Vagina (tissue), 2 donors: Measurements from ENCODE around the gene GNE. TPM values are rescaled to one million over a fixed set of nuclear protein-coding genes. Genes with fewer than 3 reads are reported as not detected.

Experiments used
- DNase-seq, 2 donors: peaks; one replicate each; pipeline ENCODE4 v3.0.0-alpha.2; 2017; ENCODE audit errors: extremely low spot score in 2 of 2
- H3K27ac ChIP-seq: fragments of 200-600 bp; sonication (generic); one replicate; pipeline ENCODE4 v1.5.1; 2019
- H3K27me3 ChIP-seq: fragments of 200-600 bp; sonication (generic); one replicate; pipeline ENCODE4 v1.5.1; 2019
- H3K36me3 ChIP-seq, 2 donors: fragments of 200-600 bp; sonication (generic); one replicate each; pipeline ENCODE4 v1.5.1; 2017 to 2019
- H3K4me1 ChIP-seq: fragments of 200-600 bp; sonication (generic); one replicate; pipeline ENCODE4 v1.5.1; 2019
- H3K4me3 ChIP-seq, 2 donors: fragments of 200-600 bp; sonication (generic); 1 replicate in 1 of 2; 2 replicates in 1 of 2; pipeline ENCODE4 v1.5.1; 2016 to 2019
- H3K9me3 ChIP-seq: fragments of 200-600 bp; sonication (generic); one replicate; pipeline ENCODE4 v1.5.1; 2019
- POLR2A ChIP-seq, 2 donors: fragments of 450-650 bp; IDR thresholded peaks; one replicate each; pipeline ENCODE4 v1.6.1; 2017; ENCODE audit warnings: antibody characterized with exemption in 2 of 2, mild to moderate bottlenecking in 2 of 2, moderate library complexity in 2 of 2
- POLR2AphosphoS5 ChIP-seq, 2 donors: sonication (generic); formaldehyde crosslinking; IDR thresholded peaks; one replicate each; pipeline ENCODE4 v1.9.0; 2017; ENCODE audit warnings: antibody characterized with exemption in 2 of 2, mild to moderate bottlenecking in 2 of 2, low read depth in 1 of 2; ENCODE audit not compliant: insufficient read depth in 1 of 2
- intact Hi-C: fragments of 100-400 bp; cut with DNase I; formaldehyde crosslinking; loops from one replicate; pipeline ENCODE4 v1.15.1; 2023
- total RNA-seq: library from RNA; depleted of rRNA; stranded (reverse); fragments of >200 nt; gene quantifications from one replicate; pipeline ENCODE4 v1.2.3, GENCODE V29; 2016
- TF ChIP-seq, protein P1 (sequence below), 3 experiments: fragments of 450-650 bp in 2 of 3; fragments of 200-600 bp in 1 of 3; sonication (generic) in 1 of 3; IDR thresholded peaks; one replicate each; pipeline ENCODE4 v1.5.1; 2017 to 2019; ENCODE audit warnings: antibody characterized with exemption in 3 of 3, mild to moderate bottlenecking in 2 of 3, moderate library complexity in 2 of 3

The GNE gene
- total RNA-seq, 1 donor from 2014 or later, result 16.0 TPM

DNA sequence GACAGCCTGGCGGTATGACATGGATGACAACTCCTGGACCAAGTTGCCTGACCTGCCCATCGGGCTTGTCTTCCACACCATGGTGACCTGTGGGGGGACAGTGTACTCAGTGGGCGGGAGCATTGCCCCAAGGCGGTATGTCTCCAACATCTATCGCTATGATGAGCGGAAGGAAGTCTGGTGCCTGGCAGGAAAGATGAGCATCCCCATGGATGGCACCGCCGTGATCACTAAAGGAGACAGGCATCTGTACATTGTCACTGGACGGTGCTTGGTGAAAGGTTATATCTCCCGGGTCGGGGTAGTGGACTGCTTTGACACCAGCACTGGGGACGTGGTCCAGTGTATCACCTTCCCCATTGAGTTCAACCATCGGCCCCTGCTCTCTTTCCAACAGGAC, 87.7 kb downstream of the GNE start:
- H3K36me3 ChIP-seq, result no peaks in the 10 kb centered on the region
- H3K9me3 ChIP-seq, result no peaks in the 10 kb centered on the region
- DNase-seq, result no peak
- H3K4me3 ChIP-seq, result no peak overlapping the region
- H3K27ac ChIP-seq, result no peak overlapping the region
- TF ChIP-seq, protein P1, sequence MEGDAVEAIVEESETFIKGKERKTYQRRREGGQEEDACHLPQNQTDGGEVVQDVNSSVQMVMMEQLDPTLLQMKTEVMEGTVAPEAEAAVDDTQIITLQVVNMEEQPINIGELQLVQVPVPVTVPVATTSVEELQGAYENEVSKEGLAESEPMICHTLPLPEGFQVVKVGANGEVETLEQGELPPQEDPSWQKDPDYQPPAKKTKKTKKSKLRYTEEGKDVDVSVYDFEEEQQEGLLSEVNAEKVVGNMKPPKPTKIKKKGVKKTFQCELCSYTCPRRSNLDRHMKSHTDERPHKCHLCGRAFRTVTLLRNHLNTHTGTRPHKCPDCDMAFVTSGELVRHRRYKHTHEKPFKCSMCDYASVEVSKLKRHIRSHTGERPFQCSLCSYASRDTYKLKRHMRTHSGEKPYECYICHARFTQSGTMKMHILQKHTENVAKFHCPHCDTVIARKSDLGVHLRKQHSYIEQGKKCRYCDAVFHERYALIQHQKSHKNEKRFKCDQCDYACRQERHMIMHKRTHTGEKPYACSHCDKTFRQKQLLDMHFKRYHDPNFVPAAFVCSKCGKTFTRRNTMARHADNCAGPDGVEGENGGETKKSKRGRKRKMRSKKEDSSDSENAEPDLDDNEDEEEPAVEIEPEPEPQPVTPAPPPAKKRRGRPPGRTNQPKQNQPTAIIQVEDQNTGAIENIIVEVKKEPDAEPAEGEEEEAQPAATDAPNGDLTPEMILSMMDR (IDR thresholded peaks at IDR 0.05), result no peak
- TF ChIP-seq POLR2AphosphoS5 (IDR thresholded peaks at IDR 0.05; ENCODE audit: insufficient read depth in 1 of 2, low read depth in 1 of 2) (no peak), POLR2A (IDR thresholded peaks at IDR 0.05) (no peak)
- no peaks in the 10 kb centered on the region for H3K27me3 ChIP-seq
- peaks cover 13% of the 10 kb centered on the region for H3K4me1 ChIP-seq
- intact Hi-C loops, result loop anchor here (5.0 kb wide), 1 partner anchor 43 kb away; no protein-coding TSS in a partner anchor

DNA sequence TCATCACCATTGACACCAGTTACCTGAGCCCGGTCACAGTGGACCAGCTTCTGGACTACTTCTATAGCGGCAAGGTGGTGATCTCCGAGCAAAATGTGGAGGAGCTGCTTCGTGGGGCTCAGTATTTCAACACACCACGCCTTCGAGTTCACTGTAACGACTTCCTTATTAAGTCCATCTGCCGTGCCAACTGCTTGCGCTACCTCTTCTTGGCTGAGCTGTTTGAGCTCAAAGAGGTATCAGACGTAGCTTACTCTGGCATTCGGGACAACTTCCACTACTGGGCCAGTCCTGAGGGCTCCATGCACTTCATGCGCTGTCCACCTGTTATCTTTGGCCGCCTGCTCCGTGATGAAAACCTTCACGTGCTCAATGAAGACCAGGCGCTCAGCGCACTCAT, 88.5 kb downstream of the GNE start:
- Histone ChIP-seq H3K9me3 (no peaks in the 10 kb centered on the region), H3K4me1 (peaks cover 14% of the 10 kb centered on the region), H3K36me3 (no peaks in the 10 kb centered on the region), H3K4me3 (no peak overlapping the region), H3K27me3 (no peaks in the 10 kb centered on the region), H3K27ac (no peak overlapping the region)
- intact Hi-C loops, result loop anchor here (5.0 kb wide), 1 partner anchor 42 kb away; no protein-coding TSS in a partner anchor
- no peak for DNase-seq
- no peak for TF ChIP-seq POLR2A (IDR thresholded peaks at IDR 0.05)
- no peak for TF ChIP-seq POLR2AphosphoS5 (IDR thresholded peaks at IDR 0.05; ENCODE audit: insufficient read depth in 1 of 2, low read depth in 1 of 2)
- TF ChIP-seq, protein P1 (IDR thresholded peaks at IDR 0.05), result no peak

DNA sequence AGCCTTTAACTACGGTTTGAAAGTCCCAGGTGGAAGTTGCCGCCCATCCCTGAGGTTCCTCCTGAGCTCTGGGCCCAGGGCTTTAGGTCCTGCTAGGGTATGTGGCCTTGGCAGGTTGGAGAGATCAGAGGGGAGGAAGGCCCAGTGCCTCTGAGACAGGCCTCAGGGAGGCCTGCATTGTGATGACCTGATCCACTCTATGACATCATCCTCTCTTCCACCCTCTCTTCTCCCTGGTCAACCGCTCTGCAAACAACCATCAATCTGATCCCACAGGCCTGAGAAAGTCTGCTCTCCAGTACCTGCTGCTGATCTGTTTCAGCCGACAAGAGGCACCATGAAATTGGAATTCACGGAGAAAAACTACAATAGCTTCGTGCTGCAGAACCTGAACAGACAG, 89.1 kb downstream of the GNE start, which contains the start of gene CCIN:
TSS of gene CCIN (plus strand) at position 223 of the 400 bp plus-strand sequence. CDS start at position 338, 115 bp downstream.
- intact Hi-C loops, result no loop called here
- no peak for DNase-seq
- Histone ChIP-seq H3K27me3 (no peaks in the 10 kb centered on the region), H3K9me3 (no peaks in the 10 kb centered on the region), H3K4me1 (peaks cover 17% of the 10 kb centered on the region), H3K27ac (no peak within 1 kb of the TSS), H3K36me3 (no peaks in the 10 kb centered on the region), H3K4me3 (no peak within 1 kb of the TSS)
- TF ChIP-seq POLR2AphosphoS5 (IDR thresholded peaks at IDR 0.05; ENCODE audit: insufficient read depth in 1 of 2, low read depth in 1 of 2), result no peak
- TF ChIP-seq, protein P1 (IDR thresholded peaks at IDR 0.05), result no peak
- no peak for TF ChIP-seq POLR2A (IDR thresholded peaks at IDR 0.05)

- Histone ChIP-seq H3K27ac (peak overlapping the region; percentile 89), H3K36me3 (no peaks in the 10 kb centered on the region), H3K4me1 (peaks cover 38% of the 10 kb centered on the region), H3K4me3 (peak overlapping the region; percentile 52), H3K9me3 (no peaks in the 10 kb centered on the region), H3K27me3 (no peaks in the 10 kb centered on the region)
- no peak for TF ChIP-seq POLR2A (IDR thresholded peaks at IDR 0.05)
- peak; percentile 11 to 81 for TF ChIP-seq POLR2AphosphoS5 (IDR thresholded peaks at IDR 0.05; ENCODE audit: insufficient read depth in 1 of 2, low read depth in 1 of 2)
- TF ChIP-seq, protein P1 (IDR thresholded peaks at IDR 0.05), result peak; percentile 71 to 91 (median 84)
- intact Hi-C loops, result loop anchor here (1.0 to 2.0 kb wide), 2 partner anchors 24 to 29 kb away; no protein-coding TSS in a partner anchor
- no peak for DNase-seq
These were observed 91.9 kb downstream of the GNE start for GRCh38 chr9:36166168-36166927.

DNA sequence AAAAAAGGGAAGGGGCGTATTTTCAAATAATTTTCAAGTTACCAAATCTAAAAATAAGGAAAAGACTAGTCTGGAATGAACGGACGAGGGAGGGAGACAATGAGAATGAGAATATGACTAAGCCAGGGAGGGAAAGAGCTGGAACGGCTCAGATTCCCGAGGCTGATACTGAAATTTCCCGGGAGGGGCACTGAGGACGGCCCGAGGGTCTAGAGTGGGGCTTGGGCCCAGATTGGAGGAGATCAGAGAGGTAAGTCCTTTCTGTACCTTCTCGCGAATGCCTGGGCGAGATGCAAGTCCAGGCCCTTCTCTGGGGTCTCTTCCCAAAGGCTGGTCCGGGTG, 92.5 kb downstream of the GNE start:
- H3K4me1 ChIP-seq, result peaks cover 42% of the 10 kb centered on the region
- DNase-seq, result no peak
- no peaks in the 10 kb centered on the region for H3K9me3 ChIP-seq
- H3K27ac ChIP-seq, result peak overlapping the region; percentile 89
- H3K4me3 ChIP-seq, result peak overlapping the region; percentile 52
- TF ChIP-seq POLR2A (IDR thresholded peaks at IDR 0.05) (no peak), POLR2AphosphoS5 (IDR thresholded peaks at IDR 0.05; ENCODE audit: insufficient read depth in 1 of 2, low read depth in 1 of 2) (no peak)
- TF ChIP-seq, protein P1 (IDR thresholded peaks at IDR 0.05), result no peak
- no peaks in the 10 kb centered on the region for H3K27me3 ChIP-seq
- no peaks in the 10 kb centered on the region for H3K36me3 ChIP-seq
- intact Hi-C loops, result loop anchor here (1.0 to 2.0 kb wide), 2 partner anchors 23 to 28 kb away; no protein-coding TSS in a partner anchor
